Adipocyte (in vitro differentiated cells): ENCODE results near the gene LANCL3.
A peak's percentile ranks its signal among the peaks of the same experiment; 100 is the strongest.

Experiments
- DNase-seq: peaks from one replicate; pipeline ENCODE4 v3.0.0-alpha.2; 2015; ENCODE audit warnings: low read depth
- H3K27me3 ChIP-seq: replicated peaks from 2 replicates; pipeline ENCODE4 v1.7.0; 2013; ENCODE audit warnings: mild to moderate bottlenecking, low read length, moderate library complexity; ENCODE audit not compliant: control insufficient read depth, insufficient read depth
- H3K36me3 ChIP-seq: 2 replicates; pipeline ENCODE4 v1.7.0; 2013; ENCODE audit warnings: low read length, mild to moderate bottlenecking, moderate library complexity; ENCODE audit not compliant: control insufficient read depth, insufficient read depth, severe bottlenecking
- H3K4me1 ChIP-seq: 2 replicates; pipeline ENCODE4 v1.7.0; 2013; ENCODE audit warnings: mild to moderate bottlenecking, low read length, moderate library complexity; ENCODE audit not compliant: control insufficient read depth, insufficient read depth
- H3K4me3 ChIP-seq: 2 replicates; pipeline ENCODE4 v1.7.0; 2013; ENCODE audit warnings: mild to moderate bottlenecking, low read length, moderate library complexity
- H3K9ac ChIP-seq: 2 replicates; pipeline ENCODE4 v1.7.0; 2013; ENCODE audit warnings: mild to moderate bottlenecking, low read length, moderate library complexity
- H3K9me3 ChIP-seq: 2 replicates; pipeline ENCODE4 v1.7.0; 2013; ENCODE audit warnings: mild to moderate bottlenecking, low read length, moderate library complexity; ENCODE audit not compliant: control insufficient read depth

Gene LANCL3

DNA sequence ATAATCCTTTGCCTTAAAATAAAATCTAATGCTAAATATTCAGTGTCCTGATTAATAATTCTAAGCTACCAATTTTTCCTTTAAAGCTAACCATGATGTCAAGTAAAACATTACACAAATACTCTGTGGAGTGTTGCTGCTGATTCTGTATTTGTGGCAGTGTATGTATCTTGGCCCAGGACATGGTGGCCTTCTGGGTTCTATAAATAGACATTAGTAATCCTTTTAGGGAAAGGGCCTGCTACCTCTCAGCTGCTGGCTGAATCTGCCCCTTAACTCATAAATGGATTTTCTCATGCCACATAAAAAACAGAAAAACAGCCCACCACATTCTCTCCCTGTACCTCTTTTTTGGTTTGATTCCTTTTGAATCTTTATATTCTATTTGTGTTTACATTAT is 113.0 kb downstream of the LANCL3 start:
- Histone ChIP-seq H3K27me3 (peaks cover 3% of the 10 kb centered on the region), H3K9me3 (no peaks in the 10 kb centered on the region), H3K9ac (no peak overlapping the region), H3K36me3 (no peaks in the 10 kb centered on the region), H3K4me3 (no peak overlapping the region), H3K4me1 (peaks cover 4% of the 10 kb centered on the region)
- DNase-seq, result no peak

DNA sequence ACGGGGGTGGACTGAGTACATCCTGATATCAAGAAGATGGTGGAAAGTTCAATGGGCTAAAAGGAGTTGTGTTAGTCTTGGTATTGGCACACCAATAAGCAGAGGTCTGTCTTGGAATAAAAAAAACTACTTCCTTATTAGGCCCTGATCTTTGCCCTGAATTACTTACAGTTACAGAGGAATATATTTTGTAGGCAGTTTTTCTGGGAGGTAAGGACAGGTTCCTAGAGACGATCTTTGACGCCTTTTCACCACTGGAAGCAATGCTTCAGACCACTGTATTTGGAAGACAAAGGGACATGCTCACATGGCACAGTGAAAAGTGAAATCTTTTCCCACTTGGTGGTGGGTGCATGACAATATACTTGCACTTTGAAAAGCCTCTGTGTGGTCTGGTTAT is 113.5 kb downstream of the LANCL3 start:
- Histone ChIP-seq H3K4me3 (peak overlapping the region; percentile 62), H3K36me3 (no peaks in the 10 kb centered on the region), H3K9ac (no peak overlapping the region), H3K9me3 (no peaks in the 10 kb centered on the region), H3K4me1 (peaks cover 4% of the 10 kb centered on the region), H3K27me3 (peaks cover 3% of the 10 kb centered on the region)
- DNase-seq, result peak; percentile 1

DNA sequence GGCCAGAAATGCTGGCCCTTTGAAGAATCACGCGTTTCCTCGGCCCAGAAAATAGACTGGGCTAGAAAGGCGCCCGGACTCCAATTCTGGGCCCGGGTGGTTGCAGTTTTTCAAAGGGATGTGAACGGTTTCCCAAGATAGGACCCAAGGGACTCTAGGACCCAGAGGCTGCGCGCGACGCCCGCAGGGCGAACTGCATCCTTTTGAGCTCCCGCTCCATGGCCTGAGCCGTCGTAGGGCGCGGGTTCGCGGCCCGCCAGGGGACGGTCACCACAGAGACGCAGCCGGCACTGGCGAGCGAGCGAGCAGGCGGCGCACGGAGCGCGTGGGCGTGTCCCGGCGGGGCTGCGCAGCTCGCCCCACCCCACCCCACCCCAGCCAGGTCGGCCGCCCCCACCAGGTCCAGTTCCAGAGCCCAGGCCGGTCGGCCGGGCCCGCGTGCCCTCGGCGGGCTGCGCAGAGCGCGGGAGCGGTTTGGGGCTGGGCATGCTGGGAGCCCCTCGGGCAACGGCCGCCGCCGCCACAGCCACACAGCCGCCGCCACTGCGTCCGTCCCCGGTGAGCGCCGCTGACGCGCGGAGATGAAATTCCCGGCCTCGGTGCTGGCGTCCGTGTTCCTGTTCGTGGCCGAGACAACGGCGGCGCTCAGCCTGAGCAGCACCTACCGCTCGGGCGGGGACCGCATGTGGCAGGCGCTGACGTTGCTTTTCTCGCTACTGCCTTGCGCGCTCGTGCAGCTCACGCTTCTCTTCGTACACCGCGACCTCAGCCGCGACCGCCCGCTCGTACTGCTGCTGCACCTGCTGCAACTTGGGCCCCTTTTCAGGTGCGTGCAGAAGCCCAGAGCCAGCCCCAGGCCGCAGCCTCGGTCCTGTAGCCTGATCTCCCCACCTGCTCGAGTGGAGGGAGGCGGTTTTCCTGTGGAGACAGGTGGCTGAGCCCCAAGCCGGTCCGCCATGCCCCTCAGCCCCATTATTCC is 114.2 kb downstream of the LANCL3 start, which contains the start of gene XK:
Gene XK (plus strand): TSS at position 411 of the 979 bp plus-strand sequence. CDS start 171 bp downstream, at position 582.
- Histone ChIP-seq H3K4me1 (peaks cover 4% of the 10 kb centered on the region), H3K9me3 (no peaks in the 10 kb centered on the region), H3K4me3 (peak within 1 kb of the TSS; percentile 74), H3K27me3 (peaks cover 3% of the 10 kb centered on the region), H3K9ac (no peak within 1 kb of the TSS), H3K36me3 (no peaks in the 10 kb centered on the region)
- peak; percentile 44 for DNase-seq

GRCh38 chrX:37686369-37686995 is 115.0 kb downstream of the LANCL3 start:
- no peak overlapping the region for H3K9ac ChIP-seq
- peak overlapping the region; percentile 74 for H3K4me3 ChIP-seq
- H3K27me3 ChIP-seq, result peaks cover 3% of the 10 kb centered on the region
- no peak for DNase-seq
- H3K9me3 ChIP-seq, result no peaks in the 10 kb centered on the region
- H3K4me1 ChIP-seq, result peaks cover 4% of the 10 kb centered on the region
- no peaks in the 10 kb centered on the region for H3K36me3 ChIP-seq

DNA sequence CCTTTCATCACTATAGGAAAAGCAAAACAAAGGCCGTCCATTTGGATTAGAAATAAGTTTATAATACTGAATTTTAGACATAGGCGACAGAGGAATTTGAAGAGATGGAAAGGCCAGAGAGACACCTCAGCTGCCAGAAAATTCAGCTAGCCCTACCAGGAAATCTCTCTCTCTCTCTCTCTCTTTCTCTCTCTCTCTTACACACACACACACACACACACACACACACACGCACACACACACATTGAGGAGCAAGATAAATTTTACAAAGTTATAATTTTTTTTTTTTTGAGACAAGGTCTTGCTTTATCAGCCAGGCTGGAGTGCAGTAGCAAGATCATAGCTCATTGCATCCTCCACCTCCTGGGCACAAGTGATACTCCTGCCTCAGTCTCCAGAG is 115.5 kb downstream of the LANCL3 start:
- peaks cover 3% of the 10 kb centered on the region for H3K27me3 ChIP-seq
- H3K9ac ChIP-seq, result no peak overlapping the region
- H3K4me1 ChIP-seq, result peaks cover 4% of the 10 kb centered on the region
- H3K36me3 ChIP-seq, result no peaks in the 10 kb centered on the region
- H3K9me3 ChIP-seq, result no peaks in the 10 kb centered on the region
- no peak overlapping the region for H3K4me3 ChIP-seq
- DNase-seq, result no peak

GRCh38 chrX:37690119-37690518 is 118.7 kb downstream of the LANCL3 start:
- peaks cover 13% of the 10 kb centered on the region for H3K27me3 ChIP-seq
- H3K9me3 ChIP-seq, result no peaks in the 10 kb centered on the region
- no peaks in the 10 kb centered on the region for H3K36me3 ChIP-seq
- no peak for DNase-seq
- no peak overlapping the region for H3K9ac ChIP-seq
- H3K4me1 ChIP-seq, result no peaks in the 10 kb centered on the region
- H3K4me3 ChIP-seq, result no peak overlapping the region

DNA sequence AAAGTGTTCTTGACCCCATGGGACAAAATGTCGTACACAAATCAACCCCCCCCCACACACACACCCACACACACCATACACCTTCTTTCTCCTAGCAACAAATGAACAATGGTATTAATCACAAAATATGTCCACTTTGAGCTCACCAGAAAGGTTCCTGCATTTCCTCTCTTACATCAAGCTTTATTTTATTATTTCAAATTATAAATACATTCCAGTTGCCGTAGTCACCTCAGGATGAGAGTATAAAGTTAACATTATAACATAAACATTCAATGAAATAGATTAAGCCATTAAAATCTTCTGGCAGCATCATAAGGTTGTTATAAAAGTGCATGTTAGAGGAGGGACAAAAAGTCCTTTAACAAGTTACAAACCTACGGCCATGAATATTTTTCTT is 121.5 kb downstream of the LANCL3 start:
- Histone ChIP-seq H3K4me1 (no peaks in the 10 kb centered on the region), H3K9ac (no peak overlapping the region), H3K27me3 (peaks cover 24% of the 10 kb centered on the region), H3K36me3 (no peaks in the 10 kb centered on the region), H3K4me3 (no peak overlapping the region), H3K9me3 (no peaks in the 10 kb centered on the region)
- peak; percentile 4 for DNase-seq

DNA sequence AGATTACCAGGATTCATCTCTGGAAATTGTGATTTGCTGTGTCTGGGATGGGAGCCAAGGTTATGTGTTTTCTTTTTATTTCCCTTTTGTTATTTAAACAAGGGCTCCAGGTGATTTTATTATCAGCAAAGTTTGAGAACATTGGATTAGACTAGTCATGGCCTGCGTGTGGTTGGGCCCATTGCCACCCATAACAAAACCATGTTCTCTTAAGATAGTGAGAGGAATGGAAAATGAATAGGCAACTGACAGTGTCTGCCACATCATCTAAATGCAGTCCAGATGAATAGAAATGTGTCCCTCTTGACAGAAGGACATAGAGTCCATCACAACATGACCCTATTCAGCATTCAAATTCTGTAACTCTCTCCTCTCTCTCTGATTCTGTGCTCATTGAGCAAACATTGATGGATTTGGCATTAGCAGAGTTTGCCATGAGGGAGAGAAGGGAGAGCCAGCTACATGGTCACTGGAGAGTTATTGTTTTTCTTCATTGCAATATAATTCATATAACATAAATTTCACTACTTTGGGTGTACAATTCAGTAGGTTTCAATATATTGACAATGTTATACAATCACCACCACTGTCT is 125.8 kb downstream of the LANCL3 start:
- Histone ChIP-seq H3K9me3 (no peaks in the 10 kb centered on the region), H3K4me1 (no peaks in the 10 kb centered on the region), H3K27me3 (peaks cover 44% of the 10 kb centered on the region), H3K9ac (no peak overlapping the region), H3K36me3 (no peaks in the 10 kb centered on the region), H3K4me3 (no peak overlapping the region)
- DNase-seq, result no peak

DNA sequence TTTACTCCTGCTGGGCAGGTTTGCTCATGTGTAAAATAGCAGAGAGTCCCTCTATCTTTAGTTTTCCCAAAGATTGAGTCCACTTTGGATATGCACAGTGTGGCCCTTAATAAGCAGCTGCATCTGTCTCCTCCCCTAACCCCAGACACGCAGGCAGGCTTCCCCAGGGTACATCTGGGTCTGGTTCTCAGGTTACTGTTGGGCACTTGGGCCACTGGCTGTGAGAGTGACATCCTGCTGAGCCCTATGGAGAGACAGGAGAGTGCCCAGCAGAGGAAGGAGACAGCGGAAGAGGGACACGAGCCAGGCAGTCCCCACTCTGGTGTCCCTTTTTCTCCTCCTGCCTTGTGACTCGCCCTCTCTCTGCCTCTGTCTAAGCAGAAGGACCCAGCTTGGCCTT is 130.1 kb downstream of the LANCL3 start:
- H3K36me3 ChIP-seq, result no peaks in the 10 kb centered on the region
- no peak overlapping the region for H3K9ac ChIP-seq
- no peaks in the 10 kb centered on the region for H3K9me3 ChIP-seq
- H3K4me3 ChIP-seq, result no peak overlapping the region
- no peaks in the 10 kb centered on the region for H3K4me1 ChIP-seq
- no peak for DNase-seq
- peaks cover 28% of the 10 kb centered on the region for H3K27me3 ChIP-seq

GRCh38 chrX:37711991-37712390 is 140.5 kb downstream of the LANCL3 start:
- Histone ChIP-seq H3K4me3 (no peak overlapping the region), H3K27me3 (peaks cover 27% of the 10 kb centered on the region), H3K9ac (no peak overlapping the region), H3K4me1 (no peaks in the 10 kb centered on the region), H3K36me3 (no peaks in the 10 kb centered on the region), H3K9me3 (no peaks in the 10 kb centered on the region)
- DNase-seq, result no peak

DNA sequence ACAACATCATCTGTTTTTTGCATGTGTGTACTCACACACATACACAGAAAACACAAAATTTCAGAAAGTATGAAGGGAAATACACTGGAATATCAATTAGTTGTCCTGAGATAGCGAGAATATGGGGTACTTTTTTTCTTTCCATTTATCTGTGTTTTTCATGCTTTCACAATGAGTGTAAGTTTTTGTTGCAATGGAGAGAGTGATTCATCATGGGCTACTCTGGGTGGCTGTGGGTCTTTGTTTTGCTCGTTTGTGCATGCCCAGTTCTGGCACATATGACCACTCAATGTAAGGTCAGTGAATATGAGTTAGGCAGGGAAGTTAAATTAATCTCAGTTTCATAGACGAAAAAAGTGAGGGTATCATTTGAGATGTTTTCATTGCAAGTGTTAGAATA is 141.0 kb downstream of the LANCL3 start:
- DNase-seq, result peak; percentile 4
- no peak overlapping the region for H3K4me3 ChIP-seq
- peaks cover 31% of the 10 kb centered on the region for H3K27me3 ChIP-seq
- H3K36me3 ChIP-seq, result no peaks in the 10 kb centered on the region
- H3K9ac ChIP-seq, result no peak overlapping the region
- H3K9me3 ChIP-seq, result no peaks in the 10 kb centered on the region
- no peaks in the 10 kb centered on the region for H3K4me1 ChIP-seq
